GM18517 (cell line): ENCODE measurements around the gene UBE2H.
"Not testable (repeated sequence)": the region's sequence is repeated elsewhere in the genome, so short reads cannot be mapped to it uniquely, and the experiment has no call there.

Experiments used
- ATAC-seq: cut with Tn5 transposase; IDR thresholded peaks from one replicate; pipeline ENCODE4 v1.9.1; 2021; ENCODE audit warnings: mild to moderate bottlenecking, moderate library complexity; ENCODE audit not compliant: unreplicated experiment

The UBE2H gene

GRCh38 chr7:129875745-129876411, 76.9 kb downstream of the UBE2H start:
- ATAC-seq = no peak

- ATAC-seq = no peak
These were observed 77.6 kb downstream of the UBE2H start for GRCh38 chr7:129875160-129875559.

GRCh38 chr7:129874722-129875121, 78.0 kb downstream of the UBE2H start:
- ATAC-seq = no peak

GRCh38 chr7:129872054-129872453, 80.7 kb downstream of the UBE2H start:
- no peak for ATAC-seq

GRCh38 chr7:129870668-129871067, 82.1 kb downstream of the UBE2H start:
- ATAC-seq = no peak

- no peak for ATAC-seq
These were observed 86.5 kb downstream of the UBE2H start for GRCh38 chr7:129866251-129866650.

GRCh38 chr7:129865925-129866201, 86.9 kb downstream of the UBE2H start:
- no peak for ATAC-seq

GRCh38 chr7:129865093-129865924, 87.5 kb downstream of the UBE2H start:
- no peak for ATAC-seq

GRCh38 chr7:129864676-129865075, 88.1 kb downstream of the UBE2H start:
- not testable (repeated sequence) for ATAC-seq

- ATAC-seq = no peak
These were observed 88.7 kb downstream of the UBE2H start for GRCh38 chr7:129864042-129864441.

GRCh38 chr7:129862682-129863081, 90.1 kb downstream of the UBE2H start:
- no peak for ATAC-seq

GRCh38 chr7:129860784-129861183, 92.0 kb downstream of the UBE2H start:
- not testable (repeated sequence) for ATAC-seq

GRCh38 chr7:129859183-129859582, 93.6 kb downstream of the UBE2H start:
- ATAC-seq = no peak

GRCh38 chr7:129858490-129858889, 94.3 kb downstream of the UBE2H start:
- ATAC-seq = no peak

- ATAC-seq = no peak
These were observed 95.4 kb downstream of the UBE2H start for GRCh38 chr7:129857313-129857712.

- ATAC-seq = no peak
These were observed 96.6 kb downstream of the UBE2H start for GRCh38 chr7:129855935-129856717.

- ATAC-seq = no peak
These were observed 97.5 kb downstream of the UBE2H start for GRCh38 chr7:129855234-129855673.

- ATAC-seq = no peak
These were observed 98.4 kb downstream of the UBE2H start for GRCh38 chr7:129854401-129854800.

- ATAC-seq = no peak
These were observed 99.0 kb downstream of the UBE2H start for GRCh38 chr7:129853661-129854268.

- ATAC-seq = no peak
These were observed 101.0 kb downstream of the UBE2H start for GRCh38 chr7:129851809-129852208.

GRCh38 chr7:129851174-129851573, 101.6 kb downstream of the UBE2H start:
- ATAC-seq = no peak
